ENCODE measurements around the gene OPN3. TPM values are rescaled to one million over a fixed set of nuclear protein-coding genes. Genes with fewer than 3 reads are reported as not detected.

OPN3 gene
- total RNA-seq, 1 donor from 2014 or later: 9.0 TPM

DNA sequence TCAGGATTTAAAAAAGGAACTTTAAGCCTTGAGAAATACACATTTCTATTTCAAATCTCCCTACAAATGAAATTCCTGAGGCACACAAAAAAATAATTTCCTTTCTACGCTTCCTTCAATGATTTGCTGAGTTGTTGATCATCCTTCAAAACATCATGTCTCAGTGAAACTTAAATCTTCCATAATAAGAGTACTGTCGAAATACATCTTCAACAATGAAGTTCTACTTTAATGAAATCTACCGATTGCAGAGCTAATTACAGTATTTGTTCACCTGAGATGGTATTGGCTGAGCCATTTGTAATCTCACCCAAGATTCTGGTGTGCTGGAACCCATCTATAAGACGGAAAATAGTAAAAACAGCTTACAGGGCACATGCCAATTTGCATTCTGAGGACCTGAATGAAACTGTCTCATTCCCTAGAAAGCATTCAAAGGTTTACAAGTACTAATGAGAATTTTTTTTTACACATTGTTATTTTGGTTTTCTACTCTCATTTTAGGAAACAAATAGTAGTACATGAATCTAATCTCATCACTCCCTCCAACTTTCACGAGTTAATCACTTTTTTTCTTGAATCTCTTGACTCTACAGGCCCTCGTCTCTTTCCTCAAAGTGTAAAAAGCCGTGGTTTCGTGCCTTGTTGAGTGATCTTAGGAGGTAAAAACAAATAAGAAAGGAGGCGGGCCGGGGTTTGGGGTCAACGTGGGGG, 1.1 kb downstream of the OPN3 start:
- intact Hi-C loops (cut with DNase I): no loop called here
- no peak for DNase-seq (ENCODE audit: low spot score in 2 of 2)
- peak overlapping the region in 1 of 2 donors; percentile 80 for H3K27ac ChIP-seq
- no peak for TF ChIP-seq CTCF (IDR thresholded peaks at IDR 0.05)
- peaks cover 0 to 7% of the 10 kb centered on the region in 2 donors for H3K36me3 ChIP-seq
- H3K4me3 ChIP-seq: peak overlapping the region; percentile 88 to 91
- no peaks in the 10 kb centered on the region for H3K9me3 ChIP-seq
- no peaks in the 10 kb centered on the region for H3K27me3 ChIP-seq
- peaks cover 0 to 9% of the 10 kb centered on the region in 2 donors for H3K4me1 ChIP-seq

- no peak for DNase-seq (ENCODE audit: low spot score in 2 of 2)
- H3K27me3 ChIP-seq: no peaks in the 10 kb centered on the region
- H3K9me3 ChIP-seq: no peaks in the 10 kb centered on the region
- H3K36me3 ChIP-seq: peaks cover 0 to 7% of the 10 kb centered on the region in 2 donors
- intact Hi-C loops (cut with DNase I): no loop called here
- H3K27ac ChIP-seq: no peak overlapping the region
- TF ChIP-seq CTCF (IDR thresholded peaks at IDR 0.05): no peak
- peaks cover 0 to 9% of the 10 kb centered on the region in 2 donors for H3K4me1 ChIP-seq
- H3K4me3 ChIP-seq: peak overlapping the region in 1 of 2 donors; percentile 88
These were observed 2.0 kb downstream of the OPN3 start for GRCh38 chr1:241638099-241638682.

- Histone ChIP-seq H3K4me1 (peaks cover 0 to 9% of the 10 kb centered on the region in 2 donors), H3K27ac (no peak overlapping the region), H3K4me3 (no peak overlapping the region), H3K9me3 (no peaks in the 10 kb centered on the region), H3K36me3 (peaks cover 0 to 7% of the 10 kb centered on the region in 2 donors), H3K27me3 (no peaks in the 10 kb centered on the region)
- intact Hi-C loops (cut with DNase I): no loop called here
- no peak for DNase-seq (ENCODE audit: low spot score in 2 of 2)
- no peak for TF ChIP-seq CTCF (IDR thresholded peaks at IDR 0.05)
These were observed 2.6 kb downstream of the OPN3 start for GRCh38 chr1:241637604-241638003.

DNA sequence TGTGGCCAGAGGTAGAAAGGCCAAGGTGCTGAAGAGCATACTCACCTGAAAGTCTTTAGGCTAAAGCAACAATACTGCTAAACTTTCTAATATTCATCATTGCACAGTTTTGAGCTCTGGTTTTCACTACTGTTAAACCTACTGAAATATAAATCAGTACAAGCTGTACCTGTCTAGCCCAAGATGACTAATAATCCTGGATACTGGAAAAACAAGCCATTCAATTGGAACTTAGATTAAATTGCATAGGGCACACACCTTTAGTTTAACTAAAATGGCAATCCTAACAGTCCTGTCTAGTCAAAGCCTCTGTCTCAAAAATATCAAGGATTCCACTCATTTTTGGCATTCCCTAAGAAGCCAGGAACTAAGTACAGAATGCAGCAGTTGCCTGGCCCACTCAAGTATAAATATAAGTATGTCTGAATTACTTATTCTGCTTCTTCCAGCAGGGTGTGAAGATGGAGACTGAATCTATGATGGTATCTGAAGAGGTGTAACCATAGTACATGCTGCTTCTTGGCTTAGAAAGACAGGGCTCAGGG, 3.1 kb downstream of the OPN3 start:
- no peak for TF ChIP-seq CTCF (IDR thresholded peaks at IDR 0.05)
- no peak for DNase-seq (ENCODE audit: low spot score in 2 of 2)
- Histone ChIP-seq H3K4me3 (no peak overlapping the region), H3K36me3 (peaks cover 0 to 7% of the 10 kb centered on the region in 2 donors), H3K4me1 (peaks cover 0 to 9% of the 10 kb centered on the region in 2 donors), H3K27me3 (no peaks in the 10 kb centered on the region), H3K27ac (no peak overlapping the region), H3K9me3 (no peaks in the 10 kb centered on the region)
- intact Hi-C loops (cut with DNase I): no loop called here

DNA sequence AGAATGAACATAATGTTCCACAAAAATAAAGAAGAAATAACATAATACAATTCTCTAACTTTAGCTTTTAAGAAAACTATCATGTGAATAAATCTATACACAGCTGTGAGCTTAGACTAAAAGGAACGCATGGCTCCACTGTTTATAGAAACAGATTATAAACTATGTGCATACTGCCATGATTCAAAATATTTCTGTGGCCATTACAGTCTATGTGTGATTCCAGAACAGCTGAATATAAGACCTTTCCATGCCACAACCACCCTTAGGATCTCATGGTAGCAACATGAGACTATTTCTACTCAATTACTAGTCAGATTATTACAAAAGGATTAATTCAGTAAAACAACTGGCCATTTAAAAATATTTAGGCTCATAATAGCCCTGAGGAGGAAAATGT, 3.9 kb downstream of the OPN3 start:
- TF ChIP-seq CTCF (IDR thresholded peaks at IDR 0.05): no peak
- peaks cover 0 to 9% of the 10 kb centered on the region in 2 donors for H3K4me1 ChIP-seq
- H3K9me3 ChIP-seq: no peaks in the 10 kb centered on the region
- DNase-seq (ENCODE audit: low spot score in 2 of 2): no peak
- no peak overlapping the region for H3K27ac ChIP-seq
- peaks cover 0 to 7% of the 10 kb centered on the region in 2 donors for H3K36me3 ChIP-seq
- intact Hi-C loops (cut with DNase I): no loop called here
- no peaks in the 10 kb centered on the region for H3K27me3 ChIP-seq
- no peak overlapping the region for H3K4me3 ChIP-seq

All from ascending aorta (tissue), 2 donors.